ENCODE data around the gene BTC. TPM values are rescaled to one million over a fixed set of nuclear protein-coding genes. Genes with fewer than 3 reads are reported as not detected.

The BTC gene
- total RNA-seq, 1 experiment from 2014 or later = 12.8 TPM

GRCh38 chr4:74758551-74759145 is 35.7 kb downstream of the BTC start:
- Histone ChIP-seq H3K4me2 (ENCODE audit: low read length) (no peak overlapping the region), H3K36me3 (ENCODE audit: low read depth, low read length) (no peaks in the 10 kb centered on the region), H3K4me3 (ENCODE audit: low read length) (no peak overlapping the region), H2AFZ (ENCODE audit: low read length) (no peak overlapping the region), H3K79me2 (ENCODE audit: low read length) (no peaks in the 10 kb centered on the region), H3K9me3 (ENCODE audit: low read length) (no peaks in the 10 kb centered on the region), H3F3A (ENCODE audit: low read length, unreplicated experiment) (no peaks in the 10 kb centered on the region), H3K9me2 (replicated peaks; ENCODE audit: low read length) (no peaks in the 10 kb centered on the region), H3K9ac (ENCODE audit: low read length) (no peak overlapping the region), H3K27me3 (ENCODE audit: low read length) (no peaks in the 10 kb centered on the region), H4K20me1 (ENCODE audit: low read length) (no peaks in the 10 kb centered on the region), H3K27ac (ENCODE audit: low read length) (no peak overlapping the region), H3K4me1 (ENCODE audit: insufficient read depth, low read length) (no peaks in the 10 kb centered on the region)
- no TSS peak for BruUV-seq (replicated peaks)
- no peak for ATAC-seq
- DNase-seq = no peak
- POLR2A ChIA-PET (ENCODE audit: unreplicated experiment) = no interaction called here
- CTCF ChIA-PET = no interaction called here
- TF ChIP-seq, protein P1, sequence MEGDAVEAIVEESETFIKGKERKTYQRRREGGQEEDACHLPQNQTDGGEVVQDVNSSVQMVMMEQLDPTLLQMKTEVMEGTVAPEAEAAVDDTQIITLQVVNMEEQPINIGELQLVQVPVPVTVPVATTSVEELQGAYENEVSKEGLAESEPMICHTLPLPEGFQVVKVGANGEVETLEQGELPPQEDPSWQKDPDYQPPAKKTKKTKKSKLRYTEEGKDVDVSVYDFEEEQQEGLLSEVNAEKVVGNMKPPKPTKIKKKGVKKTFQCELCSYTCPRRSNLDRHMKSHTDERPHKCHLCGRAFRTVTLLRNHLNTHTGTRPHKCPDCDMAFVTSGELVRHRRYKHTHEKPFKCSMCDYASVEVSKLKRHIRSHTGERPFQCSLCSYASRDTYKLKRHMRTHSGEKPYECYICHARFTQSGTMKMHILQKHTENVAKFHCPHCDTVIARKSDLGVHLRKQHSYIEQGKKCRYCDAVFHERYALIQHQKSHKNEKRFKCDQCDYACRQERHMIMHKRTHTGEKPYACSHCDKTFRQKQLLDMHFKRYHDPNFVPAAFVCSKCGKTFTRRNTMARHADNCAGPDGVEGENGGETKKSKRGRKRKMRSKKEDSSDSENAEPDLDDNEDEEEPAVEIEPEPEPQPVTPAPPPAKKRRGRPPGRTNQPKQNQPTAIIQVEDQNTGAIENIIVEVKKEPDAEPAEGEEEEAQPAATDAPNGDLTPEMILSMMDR (conservative IDR thresholded peaks at IDR 0.05; ENCODE audit: low read depth, low read length) = no peak
- no peak for TF ChIP-seq EZH2 (IDR thresholded peaks at IDR 0.05; ENCODE audit: low read length, unreplicated experiment)
- no peak for TF ChIP-seq EZH2phosphoT487 (IDR thresholded peaks at IDR 0.05; ENCODE audit: borderline replicate concordance, low read length)
- intact Hi-C loops (cut with micrococcal nuclease) = no loop called here

- Histone ChIP-seq H3K9ac (ENCODE audit: low read length) (no peak overlapping the region), H2AFZ (ENCODE audit: low read length) (no peak overlapping the region), H3K27ac (ENCODE audit: low read length) (no peak overlapping the region), H3F3A (ENCODE audit: low read length, unreplicated experiment) (no peaks in the 10 kb centered on the region), H3K4me1 (ENCODE audit: insufficient read depth, low read length) (no peaks in the 10 kb centered on the region), H3K36me3 (ENCODE audit: low read depth, low read length) (no peaks in the 10 kb centered on the region), H3K9me2 (replicated peaks; ENCODE audit: low read length) (no peaks in the 10 kb centered on the region), H3K27me3 (ENCODE audit: low read length) (no peaks in the 10 kb centered on the region), H3K9me3 (ENCODE audit: low read length) (no peaks in the 10 kb centered on the region), H3K79me2 (ENCODE audit: low read length) (no peaks in the 10 kb centered on the region), H3K4me3 (ENCODE audit: low read length) (no peak overlapping the region), H3K4me2 (ENCODE audit: low read length) (no peak overlapping the region), H4K20me1 (ENCODE audit: low read length) (no peaks in the 10 kb centered on the region)
- TF ChIP-seq EZH2 (IDR thresholded peaks at IDR 0.05; ENCODE audit: low read length, unreplicated experiment) = no peak
- no peak for TF ChIP-seq EZH2phosphoT487 (IDR thresholded peaks at IDR 0.05; ENCODE audit: borderline replicate concordance, low read length)
- TF ChIP-seq, protein P1 (conservative IDR thresholded peaks at IDR 0.05; ENCODE audit: low read depth, low read length) = no peak
- ChIA-PET CTCF (no interaction called here), POLR2A (ENCODE audit: unreplicated experiment) (no interaction called here)
- no peak for ATAC-seq
- intact Hi-C loops (cut with micrococcal nuclease) = no loop called here
- BruUV-seq (replicated peaks) = no TSS peak
- no peak for DNase-seq
Observed at GRCh38 chr4:74757136-74757535, 37.2 kb downstream of the BTC start.

- no peaks in the 10 kb centered on the region for H3K27me3 ChIP-seq (ENCODE audit: low read length)
- H3K4me2 ChIP-seq (ENCODE audit: low read length) = no peak overlapping the region
- no peaks in the 10 kb centered on the region for H3K79me2 ChIP-seq (ENCODE audit: low read length)
- no peaks in the 10 kb centered on the region for H3K36me3 ChIP-seq (ENCODE audit: low read depth, low read length)
- H2AFZ ChIP-seq (ENCODE audit: low read length) = no peak overlapping the region
- no peaks in the 10 kb centered on the region for H3K9me3 ChIP-seq (ENCODE audit: low read length)
- DNase-seq (no peak), ATAC-seq (no peak)
- no peaks in the 10 kb centered on the region for H3F3A ChIP-seq (ENCODE audit: low read length, unreplicated experiment)
- CTCF ChIA-PET = no interaction called here
- H3K4me3 ChIP-seq (ENCODE audit: low read length) = no peak overlapping the region
- TF ChIP-seq, protein P1 (conservative IDR thresholded peaks at IDR 0.05; ENCODE audit: low read depth, low read length) = no peak
- no peak for TF ChIP-seq EZH2phosphoT487 (IDR thresholded peaks at IDR 0.05; ENCODE audit: borderline replicate concordance, low read length)
- TF ChIP-seq EZH2 (IDR thresholded peaks at IDR 0.05; ENCODE audit: low read length, unreplicated experiment) = no peak
- BruUV-seq (replicated peaks) = no TSS peak
- no peak overlapping the region for H3K27ac ChIP-seq (ENCODE audit: low read length)
- intact Hi-C loops (cut with micrococcal nuclease) = no loop called here
- no peaks in the 10 kb centered on the region for H4K20me1 ChIP-seq (ENCODE audit: low read length)
- no peak overlapping the region for H3K9ac ChIP-seq (ENCODE audit: low read length)
- POLR2A ChIA-PET (ENCODE audit: unreplicated experiment) = no interaction called here
- no peaks in the 10 kb centered on the region for H3K4me1 ChIP-seq (ENCODE audit: insufficient read depth, low read length)
- no peaks in the 10 kb centered on the region for H3K9me2 ChIP-seq (replicated peaks; ENCODE audit: low read length)
Observed at GRCh38 chr4:74755486-74755885, 38.8 kb downstream of the BTC start.

Data from PC-3 (cell line).